ENCODE results near the gene DOK6.

GRCh38 chr18:69638056-69638455 lies 237.4 kb downstream of the DOK6 start:
- TF ChIP-seq REST (IDR thresholded peaks at IDR 0.05; ENCODE audit: unreplicated experiment) (no peak), POLR2AphosphoS5 (IDR thresholded peaks at IDR 0.05; ENCODE audit: low read depth) (no peak), CTCF (conservative IDR thresholded peaks at IDR 0.05; ENCODE audit: low read depth in 2 of 2) (no peak), NANOG (IDR thresholded peaks at IDR 0.05; ENCODE audit: borderline replicate concordance) (no peak), CREB1 (CRISPR knock-in tag; IDR thresholded peaks at IDR 0.05; ENCODE audit: low read depth) (no peak), EZH2 (IDR thresholded peaks at IDR 0.05; ENCODE audit: low read depth, unreplicated experiment) (no peak), JUNB (IDR thresholded peaks at IDR 0.05; ENCODE audit: unreplicated experiment) (no peak), EZH2phosphoT487 (IDR thresholded peaks at IDR 0.05; ENCODE audit: unreplicated experiment) (no peak), ZNF114 (CRISPR knock-in tag; IDR thresholded peaks at IDR 0.05) (no peak), ZNF331 (CRISPR knock-in tag; IDR thresholded peaks at IDR 0.05; ENCODE audit: low read depth) (no peak), ETS1 (IDR thresholded peaks at IDR 0.05) (no peak), STAT1 (IDR thresholded peaks at IDR 0.05; ENCODE audit: unreplicated experiment) (no peak)
